Skeletal muscle satellite cell (primary cell): Measurements from ENCODE around the gene AFM.
"Not testable (repeated sequence)": the region's sequence is repeated elsewhere in the genome, so short reads cannot be mapped to it uniquely, and the experiment has no call there.

Source experiments
- H3K27me3 ChIP-seq: 2 replicates; pipeline ENCODE4 v1.7.0; 2013; ENCODE audit warnings: low read length; ENCODE audit not compliant: control insufficient read depth, insufficient read depth
- H3K36me3 ChIP-seq: 2 replicates; pipeline ENCODE4 v1.7.0; 2013; ENCODE audit warnings: mild to moderate bottlenecking, control low read depth, low read length; ENCODE audit not compliant: insufficient read depth
- H3K4me1 ChIP-seq: 2 replicates; pipeline ENCODE4 v1.7.0; 2013; ENCODE audit warnings: low read length; ENCODE audit not compliant: control insufficient read depth, insufficient read depth
- H3K4me2 ChIP-seq: 2 replicates; pipeline ENCODE4 v1.7.0; 2013; ENCODE audit warnings: mild to moderate bottlenecking, low read length
- H3K4me3 ChIP-seq: 2 replicates; pipeline ENCODE4 v1.7.0; 2013; ENCODE audit warnings: low read length
- H3K9ac ChIP-seq: 2 replicates; pipeline ENCODE4 v1.7.0; 2013; ENCODE audit warnings: mild to moderate bottlenecking, low read depth, low read length, moderate library complexity
- H3K9me3 ChIP-seq: replicated peaks from 2 replicates; pipeline ENCODE4 v1.7.0; 2013; ENCODE audit warnings: mild to moderate bottlenecking, control low read depth, low read length

Gene AFM

DNA sequence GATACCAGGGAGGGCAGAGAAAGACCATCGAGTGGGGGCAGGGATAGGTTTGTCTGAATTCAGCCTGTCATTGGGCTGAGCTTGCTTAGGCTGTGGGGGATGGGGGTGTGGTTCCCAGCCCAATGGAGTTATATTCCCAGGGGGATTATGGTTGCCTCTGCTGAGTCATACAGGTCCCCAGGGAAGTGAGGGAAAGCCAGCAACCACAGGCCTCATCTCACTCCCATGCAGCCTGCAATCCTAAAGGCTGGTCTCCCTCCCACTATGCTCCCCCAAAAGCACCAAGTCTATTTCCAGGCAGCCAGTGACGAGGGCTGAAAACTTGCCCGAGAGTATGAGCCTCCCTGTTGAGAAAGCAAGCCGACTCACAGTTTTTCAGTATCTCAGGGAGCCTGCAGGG is 39.3 kb downstream of the AFM start:
- peaks cover 15% of the 10 kb centered on the region for H3K27me3 ChIP-seq
- no peak overlapping the region for H3K4me2 ChIP-seq
- no peaks in the 10 kb centered on the region for H3K4me1 ChIP-seq
- no peaks in the 10 kb centered on the region for H3K9me3 ChIP-seq
- H3K4me3 ChIP-seq: no peak overlapping the region
- no peak overlapping the region for H3K9ac ChIP-seq
- H3K36me3 ChIP-seq: no peaks in the 10 kb centered on the region

- H3K36me3 ChIP-seq: no peaks in the 10 kb centered on the region
- no peak overlapping the region for H3K4me3 ChIP-seq
- peaks cover 7% of the 10 kb centered on the region for H3K27me3 ChIP-seq
- no peak overlapping the region for H3K9ac ChIP-seq
- no peaks in the 10 kb centered on the region for H3K9me3 ChIP-seq
- no peaks in the 10 kb centered on the region for H3K4me1 ChIP-seq
- H3K4me2 ChIP-seq: no peak overlapping the region
Observed at GRCh38 chr4:73523126-73523525, 41.6 kb downstream of the AFM start.

GRCh38 chr4:73525611-73526010 is 44.1 kb downstream of the AFM start:
- no peaks in the 10 kb centered on the region for H3K4me1 ChIP-seq
- H3K4me2 ChIP-seq: no peak overlapping the region
- no peaks in the 10 kb centered on the region for H3K9me3 ChIP-seq
- no peak overlapping the region for H3K4me3 ChIP-seq
- no peaks in the 10 kb centered on the region for H3K36me3 ChIP-seq
- no peaks in the 10 kb centered on the region for H3K27me3 ChIP-seq
- H3K9ac ChIP-seq: no peak overlapping the region

DNA sequence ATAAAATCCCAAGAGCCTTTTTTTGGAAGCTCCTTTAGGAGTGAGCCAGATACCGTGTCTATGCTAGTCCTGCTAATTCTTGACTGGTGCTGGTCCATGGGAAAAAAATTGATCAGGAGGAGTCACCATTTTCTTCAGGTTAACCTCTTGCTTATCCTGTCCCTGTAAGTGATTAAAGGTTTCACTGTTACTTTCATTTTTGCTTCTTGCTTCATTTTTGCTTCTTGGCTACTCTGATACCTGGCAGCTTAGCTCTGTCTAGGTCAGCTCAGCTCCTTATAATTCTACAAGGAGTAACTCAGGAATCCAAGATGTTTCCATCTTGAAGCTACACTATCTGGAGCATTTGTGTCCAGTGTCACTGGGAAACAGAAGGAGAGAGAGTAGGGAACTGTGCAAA is 45.7 kb downstream of the AFM start:
- no peaks in the 10 kb centered on the region for H3K27me3 ChIP-seq
- no peak overlapping the region for H3K4me3 ChIP-seq
- H3K9ac ChIP-seq: no peak overlapping the region
- no peaks in the 10 kb centered on the region for H3K9me3 ChIP-seq
- no peaks in the 10 kb centered on the region for H3K36me3 ChIP-seq
- no peak overlapping the region for H3K4me2 ChIP-seq
- no peaks in the 10 kb centered on the region for H3K4me1 ChIP-seq

DNA sequence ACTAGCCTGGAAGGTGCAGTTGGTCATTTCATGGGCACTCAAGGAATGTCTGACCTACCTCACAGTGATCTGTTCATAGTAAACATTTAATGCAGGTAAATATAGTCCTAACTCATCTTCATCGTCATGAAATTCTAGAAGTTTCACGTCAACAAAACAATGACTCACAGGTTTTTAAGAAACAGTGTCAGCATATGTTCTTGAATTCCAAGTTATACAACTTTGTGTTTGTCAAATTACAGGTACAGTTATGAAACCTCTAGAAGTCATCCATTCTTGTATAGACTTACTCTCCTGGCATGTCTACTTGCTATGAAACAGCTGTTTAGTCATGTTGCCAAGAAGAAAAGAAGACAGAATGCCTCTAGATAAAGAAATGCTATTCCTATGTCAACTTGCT is 46.6 kb downstream of the AFM start:
- Histone ChIP-seq H3K4me3 (no peak overlapping the region), H3K9ac (no peak overlapping the region), H3K9me3 (no peaks in the 10 kb centered on the region), H3K4me2 (no peak overlapping the region), H3K27me3 (no peaks in the 10 kb centered on the region), H3K4me1 (no peaks in the 10 kb centered on the region), H3K36me3 (no peaks in the 10 kb centered on the region)

DNA sequence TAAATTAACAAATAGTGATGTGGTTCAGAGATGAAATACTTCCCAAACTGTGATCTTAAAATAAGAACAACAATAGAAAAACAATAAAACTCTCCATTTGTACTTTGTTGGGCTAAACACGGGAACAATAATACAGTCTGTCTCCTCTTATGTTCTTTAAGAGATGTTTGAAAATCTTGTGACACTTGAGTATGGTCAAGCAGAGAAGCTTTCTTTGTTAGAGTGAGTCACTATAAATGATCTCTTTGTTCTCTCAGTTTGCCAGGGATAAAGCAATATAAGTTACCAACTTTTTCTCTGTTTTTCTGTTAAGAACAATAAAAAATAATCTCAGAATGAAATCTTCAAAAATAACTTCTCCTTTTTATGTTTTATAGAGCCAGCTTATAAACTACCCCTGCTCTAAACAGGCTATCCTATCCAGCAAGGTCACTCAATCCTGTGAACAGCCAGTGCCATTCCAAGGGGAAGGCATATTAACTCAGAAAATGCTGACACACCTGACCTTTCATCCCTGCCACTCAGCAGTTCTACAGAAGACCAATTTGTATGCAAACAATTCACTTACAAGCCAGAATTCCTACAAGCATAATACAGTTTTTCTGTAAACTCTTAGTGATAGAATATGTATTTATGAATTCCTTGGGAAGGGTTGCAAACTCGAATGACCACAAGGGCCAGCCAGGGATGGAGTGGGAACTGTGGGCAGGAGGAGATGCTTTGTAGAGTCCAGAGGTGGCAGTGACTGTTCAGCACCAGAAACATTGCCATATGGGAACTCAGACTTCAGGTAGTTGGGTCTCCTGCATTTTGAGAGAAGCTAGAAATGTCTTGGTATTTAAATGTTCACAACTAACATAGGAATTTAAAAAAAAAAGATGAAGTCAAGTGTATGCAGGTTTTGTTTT is 52.2 kb downstream of the AFM start:
- Histone ChIP-seq H3K27me3 (no peaks in the 10 kb centered on the region), H3K4me1 (peaks cover 8% of the 10 kb centered on the region), H3K4me2 (no peak overlapping the region), H3K9me3 (no peaks in the 10 kb centered on the region), H3K36me3 (no peaks in the 10 kb centered on the region), H3K9ac (no peak overlapping the region), H3K4me3 (no peak overlapping the region)

- no peak overlapping the region for H3K4me3 ChIP-seq
- H3K9me3 ChIP-seq: no peaks in the 10 kb centered on the region
- peaks cover 8% of the 10 kb centered on the region for H3K4me1 ChIP-seq
- no peak overlapping the region for H3K9ac ChIP-seq
- no peak overlapping the region for H3K4me2 ChIP-seq
- no peaks in the 10 kb centered on the region for H3K36me3 ChIP-seq
- no peaks in the 10 kb centered on the region for H3K27me3 ChIP-seq
Observed at GRCh38 chr4:73538162-73538561, 56.6 kb downstream of the AFM start.

DNA sequence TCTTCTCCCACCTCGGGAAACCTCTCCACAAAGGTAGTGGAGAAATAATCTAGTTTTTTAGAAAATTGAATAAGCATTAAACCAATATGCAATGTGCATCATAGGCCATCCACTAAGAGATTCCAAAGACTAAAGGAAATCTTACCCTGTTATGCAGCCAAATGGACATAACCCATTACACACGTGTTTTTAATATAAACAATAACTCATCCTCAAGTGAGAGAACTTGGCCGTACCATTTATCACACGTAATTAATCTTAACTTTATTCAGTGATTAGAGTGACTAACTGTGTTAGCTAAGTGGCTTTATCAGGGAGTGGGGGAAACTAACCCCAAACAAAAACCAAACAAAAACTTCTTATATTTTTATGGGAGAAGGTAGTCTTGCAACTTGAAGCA is 57.8 kb downstream of the AFM start:
- Histone ChIP-seq H3K36me3 (no peaks in the 10 kb centered on the region), H3K4me2 (no peak overlapping the region), H3K9me3 (no peaks in the 10 kb centered on the region), H3K4me1 (peaks cover 8% of the 10 kb centered on the region), H3K27me3 (no peaks in the 10 kb centered on the region), H3K4me3 (no peak overlapping the region), H3K9ac (no peak overlapping the region)

- Histone ChIP-seq H3K9me3 (no peaks in the 10 kb centered on the region), H3K36me3 (no peaks in the 10 kb centered on the region), H3K4me1 (peaks cover 8% of the 10 kb centered on the region), H3K27me3 (no peaks in the 10 kb centered on the region), H3K4me3 (no peak overlapping the region), H3K4me2 (no peak overlapping the region), H3K9ac (no peak overlapping the region)
Observed at GRCh38 chr4:73540826-73541225, 59.3 kb downstream of the AFM start.

GRCh38 chr4:73541251-73541650 is 59.7 kb downstream of the AFM start:
- no peak overlapping the region for H3K4me3 ChIP-seq
- H3K4me1 ChIP-seq: peaks cover 4% of the 10 kb centered on the region
- H3K4me2 ChIP-seq: no peak overlapping the region
- no peaks in the 10 kb centered on the region for H3K36me3 ChIP-seq
- H3K27me3 ChIP-seq: no peaks in the 10 kb centered on the region
- H3K9ac ChIP-seq: no peak overlapping the region
- no peaks in the 10 kb centered on the region for H3K9me3 ChIP-seq

- no peaks in the 10 kb centered on the region for H3K4me1 ChIP-seq
- no peaks in the 10 kb centered on the region for H3K27me3 ChIP-seq
- H3K4me3 ChIP-seq: no peak overlapping the region
- no peaks in the 10 kb centered on the region for H3K36me3 ChIP-seq
- no peaks in the 10 kb centered on the region for H3K9me3 ChIP-seq
- H3K4me2 ChIP-seq: no peak overlapping the region
- H3K9ac ChIP-seq: no peak overlapping the region
Observed at GRCh38 chr4:73544620-73545019, 63.1 kb downstream of the AFM start.

- not testable (repeated sequence) for H3K4me3 ChIP-seq, H3K9ac ChIP-seq, H3K36me3 ChIP-seq, H3K4me1 ChIP-seq, H3K9me3 ChIP-seq, H3K4me2 ChIP-seq, H3K27me3 ChIP-seq
Observed at GRCh38 chr4:73550865-73551264, 69.3 kb downstream of the AFM start.
